Effector CD4-positive, alpha-beta T cell (primary cell): Measurements from ENCODE around the gene ZFHX3.

Experiments
- DNase-seq: peaks from one replicate; pipeline ENCODE4 v3.0.0-alpha.2; 2020

Gene ZFHX3

DNA sequence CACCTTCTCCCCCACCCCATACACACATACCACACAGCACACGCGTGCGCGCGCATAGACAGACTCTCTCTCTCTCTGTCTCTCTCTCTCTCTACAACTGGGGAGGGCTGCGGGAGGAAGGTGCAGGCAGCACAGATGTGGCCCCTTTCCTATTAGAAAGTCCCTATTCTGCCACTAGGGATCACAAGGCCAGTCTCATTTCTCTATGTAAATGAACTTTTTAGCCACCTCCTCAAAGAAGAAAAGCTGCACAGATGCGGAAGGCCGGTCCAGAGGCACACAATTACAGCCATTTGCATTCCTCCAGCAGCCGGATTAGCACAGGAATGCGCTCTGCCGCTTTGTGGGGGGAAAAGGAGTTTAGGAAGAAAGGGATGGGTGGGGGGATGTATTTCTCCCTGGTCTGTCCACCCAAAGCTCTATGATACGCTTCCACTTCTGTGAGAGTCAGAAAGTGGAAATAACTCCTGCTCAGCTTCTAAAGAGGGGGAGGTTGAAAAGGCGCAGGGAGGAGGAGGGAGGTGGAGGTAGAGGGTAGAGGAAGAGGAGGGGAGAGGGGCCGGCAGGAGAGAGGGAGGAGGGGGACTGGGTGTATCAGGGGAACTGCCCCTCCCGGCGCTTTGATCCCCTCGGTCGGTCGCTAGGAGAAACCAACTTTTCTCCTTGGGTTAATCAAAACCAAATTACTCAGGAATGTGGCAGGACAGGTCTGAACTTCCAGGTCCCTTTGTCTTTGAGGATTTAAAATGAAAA lies 11.7 kb downstream of the ZFHX3 start:
- DNase-seq, result no peak

DNA sequence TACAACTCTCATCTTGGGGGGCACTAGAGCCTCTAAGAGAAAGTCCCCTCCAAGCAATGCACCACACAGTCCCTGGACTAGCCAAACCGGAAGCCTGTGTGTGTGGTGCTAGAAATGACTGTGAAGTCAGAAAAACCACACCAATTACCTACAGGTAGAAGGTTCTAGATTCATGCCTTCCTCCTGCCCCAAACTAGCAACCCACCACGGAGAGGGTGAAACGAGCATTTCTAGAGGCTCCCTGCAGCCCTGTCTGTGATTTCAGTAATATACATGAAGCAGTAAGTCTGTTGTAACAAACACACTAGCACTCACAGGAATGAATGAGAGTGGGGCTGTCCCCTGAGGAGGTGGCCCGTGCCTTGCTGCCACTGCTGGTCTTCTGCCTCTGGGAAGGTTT lies 13.6 kb downstream of the ZFHX3 start:
- no peak for DNase-seq

DNA sequence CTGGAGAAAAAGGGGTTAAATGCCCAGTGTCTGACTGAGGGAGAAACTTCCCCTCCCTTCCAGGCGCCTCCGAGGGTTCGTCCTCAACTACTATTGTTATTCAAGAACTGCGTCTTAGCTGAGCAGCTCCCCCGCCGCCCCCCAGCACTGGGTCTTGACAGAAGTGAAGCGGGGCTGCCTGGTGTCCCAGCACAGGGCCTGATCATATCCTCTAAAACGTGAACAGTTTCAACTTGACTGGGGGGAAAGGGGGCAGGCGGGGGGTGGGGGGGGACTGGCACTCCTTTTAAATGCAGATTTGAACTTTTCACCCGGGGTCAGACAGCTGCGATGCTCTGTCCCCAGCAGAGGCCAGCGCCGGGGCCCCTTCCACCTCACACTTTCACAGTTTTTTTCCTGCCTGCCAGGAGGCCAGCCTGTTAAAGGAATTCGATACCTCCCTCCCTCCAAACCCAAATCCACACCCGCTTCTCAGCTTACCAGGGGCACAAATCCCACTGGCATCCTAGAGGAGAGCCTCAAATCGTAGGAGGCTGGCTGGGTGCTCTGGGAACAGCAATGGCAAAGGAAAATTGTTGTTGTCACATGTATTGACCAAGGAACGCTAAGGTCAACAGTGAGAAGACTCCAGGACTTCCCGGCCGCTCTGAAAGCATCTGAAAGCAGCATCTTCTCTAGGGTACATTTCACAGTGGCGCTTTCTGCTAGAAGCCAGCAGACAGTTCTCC lies 14.5 kb downstream of the ZFHX3 start:
- DNase-seq, result no peak

DNA sequence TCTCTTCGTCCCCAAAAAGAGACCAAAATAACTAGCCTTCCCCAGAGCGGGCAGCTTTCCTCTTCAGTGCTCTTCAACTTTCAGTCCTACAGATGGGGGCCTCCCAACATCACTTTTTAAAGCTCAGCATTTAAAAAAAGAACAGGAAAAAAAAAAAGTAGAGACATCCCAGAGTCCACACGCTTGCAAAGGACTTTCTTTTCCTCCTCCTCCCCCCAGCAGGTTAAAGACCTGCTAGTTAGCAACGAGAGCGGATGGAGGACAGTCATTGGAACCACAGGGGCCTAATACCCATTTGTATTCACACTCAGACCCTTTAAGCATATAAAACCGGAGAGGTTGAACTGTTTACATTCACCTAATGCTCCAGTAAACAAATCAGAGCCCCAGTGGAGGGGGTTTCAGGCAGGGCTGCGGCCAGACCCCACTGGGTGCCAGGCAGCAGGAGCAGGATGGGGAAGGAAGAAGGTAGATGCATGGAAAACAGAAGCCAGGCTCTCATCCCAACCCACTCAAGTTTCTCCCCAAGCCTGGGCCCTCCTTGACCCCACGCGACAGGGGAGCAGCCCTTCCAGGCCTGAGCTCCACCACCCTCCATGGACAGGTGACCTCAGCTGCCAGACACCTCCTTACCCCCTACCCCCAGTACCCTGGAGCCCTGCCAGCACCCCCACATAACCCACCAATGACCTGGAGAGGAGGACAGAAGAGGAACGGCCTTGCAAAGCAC lies 15.2 kb downstream of the ZFHX3 start:
- no peak for DNase-seq

DNA sequence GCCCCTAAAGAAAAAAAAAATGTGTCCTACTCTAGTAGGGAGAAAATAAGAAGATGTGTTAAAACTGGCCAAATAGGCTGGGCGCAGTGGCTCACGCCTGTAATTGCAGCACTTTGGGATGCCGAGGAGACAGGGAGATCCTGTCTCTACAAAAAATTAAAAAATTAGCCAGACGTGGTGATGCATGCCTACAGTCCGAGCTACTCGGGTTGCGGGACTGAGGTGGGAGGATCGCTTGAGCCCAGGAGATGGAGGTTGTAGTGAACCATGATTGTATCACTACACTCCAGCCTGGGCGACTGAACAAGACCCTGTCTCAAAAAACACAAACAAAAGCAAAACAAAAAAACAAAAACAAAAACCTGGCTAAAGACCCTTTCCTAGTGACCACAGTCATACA lies 15.9 kb downstream of the ZFHX3 start:
- DNase-seq, result no peak

DNA sequence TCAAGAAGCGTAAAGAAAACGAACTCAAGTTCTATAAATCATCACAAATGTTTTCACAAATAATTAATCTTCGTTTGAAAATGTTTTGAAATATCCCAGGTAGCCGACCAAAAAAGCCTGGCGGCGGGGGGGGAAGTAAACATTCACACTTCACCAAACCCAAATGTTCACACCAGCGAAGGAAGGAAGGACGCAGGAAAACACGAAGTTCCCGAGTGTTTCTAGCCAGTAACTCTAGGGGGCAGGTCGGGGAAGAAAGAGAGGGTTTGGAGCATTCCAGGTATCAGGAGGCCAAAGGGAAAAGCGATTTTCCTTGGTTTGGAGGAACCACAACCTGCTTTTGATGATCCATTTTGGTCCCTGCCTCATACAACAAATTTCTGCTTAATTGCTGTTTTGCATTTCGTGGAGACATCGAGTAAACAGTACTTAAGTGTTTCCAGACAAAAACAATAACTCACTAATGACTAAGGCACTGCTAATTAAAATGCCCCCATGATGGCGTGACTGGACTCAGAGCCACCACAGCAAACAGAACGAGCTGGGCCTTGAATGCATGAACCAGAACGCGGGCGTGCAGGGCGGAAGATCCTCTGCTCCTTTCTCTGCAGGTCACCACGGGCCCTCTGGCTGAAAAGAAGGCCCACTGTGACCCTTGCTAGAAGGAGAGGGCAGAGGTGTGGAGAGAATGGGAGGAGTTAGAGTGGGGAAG lies 16.6 kb downstream of the ZFHX3 start:
- no peak for DNase-seq

DNA sequence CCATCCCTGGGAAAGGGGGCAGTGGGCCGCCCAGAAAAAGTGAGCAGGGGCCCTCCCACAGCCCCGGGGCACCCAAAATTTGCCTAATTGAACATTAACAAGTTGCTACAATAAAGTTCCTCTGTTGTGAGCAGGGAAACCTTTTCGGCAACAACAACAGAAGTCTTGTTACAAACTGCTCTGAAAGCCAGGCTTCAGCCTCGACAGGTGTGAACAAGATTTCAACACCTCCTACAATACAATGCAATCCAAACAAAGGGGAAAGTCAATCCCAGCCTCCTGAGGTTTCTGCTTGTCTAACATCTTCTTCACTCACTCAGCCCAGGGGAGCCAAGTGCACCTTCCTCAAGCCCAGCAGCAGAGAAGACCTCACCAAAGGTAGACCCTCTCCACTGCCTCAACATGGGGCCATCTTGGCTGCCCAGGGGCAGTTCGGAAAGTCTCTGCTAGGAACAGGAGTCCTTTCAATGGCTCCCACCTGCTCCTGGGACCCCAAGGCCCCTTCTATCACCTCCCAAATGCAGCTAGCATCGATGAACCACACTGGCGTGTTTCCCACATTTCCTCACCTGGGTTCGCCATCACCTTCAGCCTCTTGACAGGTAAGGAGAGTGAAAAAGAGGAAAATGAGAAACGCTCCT lies 19.1 kb downstream of the ZFHX3 start:
- DNase-seq, result no peak

DNA sequence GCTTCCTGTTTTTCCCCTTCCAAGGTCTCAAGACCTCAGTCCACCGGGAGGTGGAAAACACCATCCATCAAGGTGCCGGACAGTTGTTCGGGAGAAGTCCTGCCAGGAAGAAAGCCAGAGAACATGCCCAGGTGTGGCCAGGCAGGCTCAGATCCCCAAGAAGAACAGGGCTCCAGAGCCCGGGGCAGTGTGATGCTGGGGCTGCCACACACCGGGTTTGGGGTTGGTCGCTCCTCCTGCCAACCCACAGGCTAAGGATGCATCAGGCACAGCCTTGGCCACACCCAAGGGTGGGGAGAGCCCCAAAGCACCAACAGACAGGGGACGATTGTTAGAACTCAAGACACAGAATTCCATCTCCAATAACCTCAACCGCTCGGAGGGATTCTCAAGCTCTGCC lies 19.7 kb downstream of the ZFHX3 start:
- no peak for DNase-seq

DNA sequence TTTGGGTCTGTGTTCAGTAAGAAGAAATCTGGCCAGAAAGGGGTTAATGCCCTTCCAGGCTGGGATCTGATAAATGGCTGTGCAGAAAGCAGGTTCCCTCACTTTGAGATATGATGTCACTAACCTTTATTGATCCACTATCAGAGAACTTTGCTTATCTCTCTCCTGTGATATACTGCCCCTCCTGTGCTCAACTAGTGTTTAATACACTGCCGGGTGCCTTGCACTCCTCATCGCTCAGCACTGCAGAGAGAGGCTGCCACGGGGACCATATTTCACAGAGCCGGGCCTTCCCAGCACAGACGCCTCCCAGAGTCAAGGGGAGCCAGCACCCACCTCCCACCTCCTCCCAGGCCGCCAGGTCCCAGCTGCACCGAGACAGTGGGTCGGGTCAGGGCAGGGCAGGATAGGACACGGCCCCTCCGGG lies 20.2 kb downstream of the ZFHX3 start:
- DNase-seq, result no peak

DNA sequence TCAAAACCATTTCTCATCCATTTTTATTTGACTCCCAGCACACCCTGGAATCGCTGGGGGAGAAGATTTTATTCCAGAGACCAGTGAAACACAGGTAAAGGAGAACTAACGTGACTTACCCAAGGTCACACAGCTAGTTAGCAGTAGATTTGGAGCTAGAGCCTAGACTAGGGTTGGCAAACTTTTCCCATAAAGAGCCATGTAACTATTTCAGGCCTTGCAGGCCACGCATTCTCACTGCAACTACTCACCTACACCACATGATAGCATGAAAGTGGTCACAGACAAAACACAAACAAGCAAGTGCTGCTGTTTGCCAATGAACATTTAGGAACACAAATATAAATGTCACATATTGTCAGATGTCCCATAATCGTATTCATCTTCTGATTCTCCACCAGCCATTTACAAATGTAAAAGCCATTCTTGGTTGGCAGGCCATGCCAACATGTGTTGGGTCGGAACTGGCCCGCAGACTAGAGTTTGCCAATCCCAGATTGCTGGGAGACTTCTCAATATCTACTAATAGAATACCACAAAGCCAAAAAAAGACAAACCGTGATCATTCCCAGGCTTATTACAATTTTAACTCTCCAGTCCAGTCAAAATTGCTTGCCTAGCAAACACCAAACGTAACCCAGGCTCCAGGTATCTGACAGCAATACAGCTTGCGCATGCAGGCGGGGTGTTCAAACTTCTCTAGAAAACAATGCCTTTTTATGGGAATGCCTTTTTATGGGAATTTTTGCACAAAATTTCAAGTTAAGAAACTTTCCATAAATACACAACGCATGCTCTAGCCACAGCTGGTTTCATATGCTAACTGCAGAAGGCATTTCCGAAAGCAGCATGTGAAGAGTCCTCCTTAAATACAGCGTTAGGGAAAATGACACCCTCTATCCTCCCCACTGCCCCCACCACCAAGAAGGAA lies 20.9 kb downstream of the ZFHX3 start:
- DNase-seq, result no peak

DNA sequence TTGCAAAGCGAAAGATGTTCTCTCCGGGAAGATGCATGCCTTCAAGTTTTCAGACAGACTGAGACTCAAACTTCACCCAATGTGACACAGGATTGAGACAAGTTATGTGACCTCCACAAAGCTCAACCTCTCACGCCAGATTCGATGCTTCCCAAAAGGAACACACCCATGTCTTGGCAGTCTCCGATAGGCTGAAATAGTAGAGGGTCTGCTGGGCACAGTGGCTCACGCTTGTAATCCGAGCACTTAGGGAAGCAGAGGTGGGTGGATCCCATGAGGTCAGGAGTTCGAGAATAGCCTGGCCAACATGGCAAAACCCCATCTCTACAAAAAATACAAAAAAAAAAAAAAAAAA lies 22.1 kb downstream of the ZFHX3 start:
- DNase-seq, result no peak

DNA sequence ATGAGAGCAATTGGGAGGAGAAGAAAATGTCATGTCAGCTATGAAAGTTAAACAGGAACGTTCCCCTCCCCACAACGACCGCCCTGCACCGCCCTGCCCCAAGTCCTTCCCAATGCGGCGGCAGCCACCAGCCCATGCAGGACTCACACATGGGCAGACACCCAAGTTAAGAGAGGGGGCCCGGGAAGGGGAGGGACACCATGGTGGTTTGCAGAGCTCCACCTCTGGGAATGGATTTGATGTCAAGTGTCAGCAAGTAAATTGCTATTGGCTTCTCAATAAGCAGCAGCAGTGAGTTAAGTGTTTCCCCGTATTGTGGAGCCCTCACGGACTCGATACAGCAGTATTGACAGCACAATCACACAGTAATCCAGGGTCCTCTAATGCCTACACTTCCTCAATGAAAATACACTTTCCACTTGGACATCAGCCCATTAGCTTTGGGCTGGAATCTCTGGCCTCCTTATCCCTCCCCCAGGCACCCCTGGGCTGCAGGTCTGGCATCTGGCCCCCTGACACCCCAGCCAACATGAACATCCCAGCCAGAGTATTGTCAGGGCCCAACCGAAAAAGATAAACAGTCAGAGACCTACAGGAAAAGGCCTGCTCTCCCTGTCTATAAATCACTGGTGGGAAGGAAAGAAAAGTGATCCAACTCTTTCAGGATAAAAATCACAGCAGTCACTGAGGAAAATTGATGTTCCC lies 22.6 kb downstream of the ZFHX3 start:
- no peak for DNase-seq

DNA sequence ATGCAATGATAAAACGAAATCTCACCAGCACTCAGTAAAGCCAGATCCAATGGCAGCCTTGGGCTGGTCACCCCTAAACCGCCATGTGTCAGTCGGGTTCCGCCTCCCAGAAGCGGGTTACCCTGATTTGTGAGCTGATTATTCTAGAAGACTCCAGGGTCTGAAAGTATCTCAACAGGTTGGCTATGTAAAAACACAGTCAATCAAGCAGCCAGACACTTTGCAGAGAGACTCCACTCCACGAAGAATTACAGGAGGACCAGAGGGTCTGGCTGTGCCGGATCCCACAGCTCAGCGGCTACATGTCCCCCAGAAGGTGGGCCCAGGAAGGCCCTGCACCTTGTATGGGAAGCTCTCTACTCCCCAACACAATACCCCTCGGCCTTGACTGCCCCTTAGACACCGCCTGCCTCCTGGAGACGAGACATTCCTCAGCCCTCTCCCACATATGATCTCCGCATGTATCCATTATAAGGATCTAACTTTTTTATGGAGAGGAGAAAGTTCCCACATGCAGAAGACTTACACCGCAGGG lies 23.3 kb downstream of the ZFHX3 start:
- DNase-seq, result no peak

DNA sequence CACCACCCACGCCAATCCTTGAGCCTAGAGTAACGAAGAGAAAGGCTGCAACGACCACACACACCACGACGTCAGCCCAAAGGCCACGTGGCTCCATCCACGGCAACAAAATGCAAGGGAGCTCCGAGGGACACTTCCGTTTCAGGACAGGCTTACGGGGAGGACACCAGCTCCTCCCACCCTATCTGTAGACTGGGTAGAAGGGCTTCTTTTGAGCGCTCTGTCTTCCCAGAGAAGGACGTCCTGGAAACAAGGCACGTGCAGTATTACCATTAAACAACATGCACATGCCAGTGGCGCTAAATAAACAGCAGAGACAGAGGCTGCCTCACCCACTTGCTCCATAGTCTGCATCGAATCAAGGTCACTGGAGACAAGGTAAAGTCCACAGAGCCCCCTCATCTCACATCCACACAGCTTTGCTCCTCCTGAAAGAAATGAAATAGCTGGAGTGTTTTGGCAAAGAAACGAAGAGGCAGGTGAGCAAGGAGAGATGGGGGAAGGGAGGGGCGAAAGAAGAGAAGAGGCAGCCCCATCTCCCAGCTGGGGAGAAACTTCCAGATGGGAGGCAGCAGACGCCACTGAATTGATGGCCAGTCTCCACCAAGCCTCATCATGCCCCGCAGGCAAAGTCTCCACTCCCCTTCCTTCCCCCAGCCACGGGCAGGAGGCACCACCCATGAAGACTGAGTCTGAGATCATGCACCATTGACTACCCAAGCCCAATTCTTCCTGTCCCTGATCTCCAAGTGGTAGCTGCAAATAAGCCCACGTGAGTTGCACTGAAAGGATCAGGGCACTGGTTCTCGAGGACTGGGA lies 24.0 kb downstream of the ZFHX3 start:
- DNase-seq, result no peak

DNA sequence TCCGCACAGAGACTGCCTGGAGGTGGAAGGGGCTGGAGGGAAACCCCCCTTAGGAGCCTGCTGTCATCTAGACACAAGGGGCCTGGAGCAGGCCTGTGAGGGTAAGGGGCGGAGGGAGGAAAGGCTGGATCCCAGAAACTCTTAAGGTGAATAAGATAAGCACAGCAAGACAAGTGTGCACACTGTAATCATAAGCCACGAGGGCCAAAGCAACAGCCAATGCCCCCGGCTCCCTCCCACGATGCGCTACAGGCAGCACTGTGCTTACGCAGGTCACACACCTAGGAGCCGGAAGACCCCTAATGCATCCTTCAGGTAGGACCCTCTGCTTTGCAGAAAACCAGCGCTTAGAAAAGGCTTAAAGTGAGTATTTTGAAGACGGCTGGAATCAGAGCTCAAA lies 24.6 kb downstream of the ZFHX3 start:
- no peak for DNase-seq

DNA sequence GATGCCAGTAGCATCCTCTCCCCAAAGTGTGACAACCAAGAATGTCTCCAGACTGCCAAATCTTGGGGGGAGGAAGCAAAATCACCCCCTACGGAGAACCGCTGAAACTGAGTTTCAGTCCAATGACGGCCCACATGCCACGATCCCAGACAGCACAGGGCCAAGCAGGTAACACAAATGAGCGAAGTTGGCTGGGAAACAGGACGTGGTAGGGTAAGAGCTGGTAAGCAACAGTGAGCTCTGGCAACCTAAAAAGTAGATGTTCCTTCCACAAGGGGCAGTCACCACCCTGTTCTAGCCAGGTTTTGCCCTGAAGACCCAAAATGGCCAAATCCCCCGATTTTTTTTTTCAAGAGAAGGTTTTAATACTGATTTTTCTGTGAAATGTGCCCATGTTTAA lies 25.4 kb downstream of the ZFHX3 start:
- no peak for DNase-seq

DNA sequence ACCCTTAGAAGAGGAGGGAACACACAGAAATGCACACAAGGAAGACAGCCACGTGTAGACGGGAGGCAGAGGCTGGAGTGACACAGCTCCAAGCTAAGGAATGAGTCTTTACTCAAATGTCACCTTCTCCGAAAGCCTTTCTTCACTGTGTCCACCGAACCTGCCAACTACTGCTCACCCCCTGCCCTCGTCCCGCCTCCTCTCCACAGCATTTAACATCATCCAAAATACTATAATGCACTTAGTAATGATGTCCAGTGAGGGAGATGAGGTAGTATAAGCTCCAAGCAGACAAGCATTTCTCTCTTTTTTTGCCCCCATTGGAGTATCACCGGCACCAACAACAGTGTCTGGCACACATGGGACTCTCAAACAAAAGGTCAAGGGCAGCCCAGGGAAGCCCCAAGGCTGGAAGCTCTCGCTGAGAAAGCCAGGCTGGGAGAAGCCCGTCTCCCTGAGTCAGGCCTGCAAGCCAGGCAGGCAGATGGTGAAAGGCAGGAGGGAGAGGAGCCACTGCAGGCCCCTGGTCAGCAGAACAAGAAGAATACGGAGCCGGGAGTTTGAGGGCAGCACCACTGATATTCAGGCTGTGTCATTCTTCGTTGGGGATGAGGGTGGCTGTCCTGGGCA lies 25.9 kb downstream of the ZFHX3 start:
- no peak for DNase-seq

DNA sequence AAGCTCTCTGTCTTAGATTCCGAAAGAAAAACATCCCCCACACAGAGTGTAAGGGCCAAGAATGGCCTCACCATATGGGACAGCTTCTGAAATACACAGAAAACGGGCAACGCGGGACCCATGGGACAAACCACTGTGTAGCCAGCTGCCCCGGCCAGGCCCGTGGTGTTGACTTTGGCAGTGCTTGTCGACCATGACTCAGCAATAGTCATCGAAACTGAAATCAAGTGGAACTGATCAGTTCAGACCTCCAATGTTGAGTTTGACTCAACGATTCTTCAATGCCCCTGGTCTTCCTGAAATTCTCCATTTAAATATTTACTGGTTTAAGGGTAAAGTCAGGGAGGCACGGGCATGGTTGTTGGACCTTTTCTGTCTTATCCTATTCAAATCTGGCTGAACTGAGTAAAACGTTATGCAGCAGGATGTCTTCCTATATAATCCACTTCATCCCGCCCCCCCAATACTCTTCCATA lies 27.5 kb downstream of the ZFHX3 start:
- DNase-seq, result no peak
